ENCODE measurements around the gene DNAH17. TPM values are rescaled to one million over a fixed set of nuclear protein-coding genes. Genes with fewer than 3 reads are reported as not detected.

Gene DNAH17
- total RNA-seq, 1 donor from 2014 or later: not detected

- TF ChIP-seq, protein P1, sequence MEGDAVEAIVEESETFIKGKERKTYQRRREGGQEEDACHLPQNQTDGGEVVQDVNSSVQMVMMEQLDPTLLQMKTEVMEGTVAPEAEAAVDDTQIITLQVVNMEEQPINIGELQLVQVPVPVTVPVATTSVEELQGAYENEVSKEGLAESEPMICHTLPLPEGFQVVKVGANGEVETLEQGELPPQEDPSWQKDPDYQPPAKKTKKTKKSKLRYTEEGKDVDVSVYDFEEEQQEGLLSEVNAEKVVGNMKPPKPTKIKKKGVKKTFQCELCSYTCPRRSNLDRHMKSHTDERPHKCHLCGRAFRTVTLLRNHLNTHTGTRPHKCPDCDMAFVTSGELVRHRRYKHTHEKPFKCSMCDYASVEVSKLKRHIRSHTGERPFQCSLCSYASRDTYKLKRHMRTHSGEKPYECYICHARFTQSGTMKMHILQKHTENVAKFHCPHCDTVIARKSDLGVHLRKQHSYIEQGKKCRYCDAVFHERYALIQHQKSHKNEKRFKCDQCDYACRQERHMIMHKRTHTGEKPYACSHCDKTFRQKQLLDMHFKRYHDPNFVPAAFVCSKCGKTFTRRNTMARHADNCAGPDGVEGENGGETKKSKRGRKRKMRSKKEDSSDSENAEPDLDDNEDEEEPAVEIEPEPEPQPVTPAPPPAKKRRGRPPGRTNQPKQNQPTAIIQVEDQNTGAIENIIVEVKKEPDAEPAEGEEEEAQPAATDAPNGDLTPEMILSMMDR (conservative IDR thresholded peaks at IDR 0.05; ENCODE audit: low read depth, low read length): no peak
- no peak for DNase-seq (ENCODE audit: low read depth)
- H3K4me3 ChIP-seq (ENCODE audit: low read depth, low read length): no peak overlapping the region
These were observed 85.7 kb downstream of the DNAH17 start for GRCh38 chr17:78491236-78492115.

DNA sequence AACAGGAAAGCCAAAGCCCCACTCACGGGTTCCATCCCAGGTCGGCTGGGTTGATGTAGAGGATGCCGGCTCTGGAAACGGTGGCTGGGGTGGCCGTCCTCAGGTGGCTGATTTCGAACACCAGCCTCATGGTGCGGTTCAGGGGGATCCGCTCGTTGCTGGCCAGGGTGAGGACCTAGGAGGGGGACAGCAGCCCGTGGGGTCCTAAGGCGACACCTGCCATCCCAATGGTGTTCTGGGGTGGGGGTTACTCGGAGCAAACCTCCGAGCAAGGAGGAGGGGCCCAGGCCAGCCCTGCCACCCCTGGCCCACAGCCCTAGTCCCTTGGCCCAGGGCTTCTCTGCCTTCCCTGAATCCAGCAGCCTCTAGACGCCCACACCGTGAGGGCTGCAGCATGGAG lies 86.5 kb downstream of the DNAH17 start:
- no peak overlapping the region for H3K4me3 ChIP-seq (ENCODE audit: low read depth, low read length)
- DNase-seq (ENCODE audit: low read depth): no peak
- TF ChIP-seq, protein P1 (conservative IDR thresholded peaks at IDR 0.05; ENCODE audit: low read depth, low read length): no peak

DNA sequence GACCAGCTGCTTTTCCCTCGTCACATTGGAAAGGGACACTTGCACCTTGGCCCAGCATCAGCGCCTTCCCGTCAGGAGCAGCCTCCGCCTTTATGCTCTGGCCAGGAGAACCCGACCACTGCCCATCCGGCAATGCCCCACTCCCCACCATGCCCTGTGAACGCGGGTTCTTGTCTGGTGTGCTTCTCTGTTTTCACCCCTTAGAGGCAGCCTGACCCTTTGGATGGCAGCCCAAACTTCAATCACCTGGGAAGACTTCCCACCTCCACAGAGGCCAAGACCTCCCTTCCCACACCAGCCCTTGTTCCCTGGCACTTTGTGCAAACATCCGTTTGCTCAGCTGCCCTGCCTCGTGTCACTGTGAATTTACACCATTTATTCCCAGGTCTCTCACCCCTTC lies 87.0 kb downstream of the DNAH17 start:
- H3K4me3 ChIP-seq (ENCODE audit: low read depth, low read length): no peak overlapping the region
- TF ChIP-seq, protein P1 (conservative IDR thresholded peaks at IDR 0.05; ENCODE audit: low read depth, low read length): no peak
- DNase-seq (ENCODE audit: low read depth): no peak

- TF ChIP-seq, protein P1 (conservative IDR thresholded peaks at IDR 0.05; ENCODE audit: low read depth, low read length): no peak
- no peak overlapping the region for H3K4me3 ChIP-seq (ENCODE audit: low read depth, low read length)
- DNase-seq (ENCODE audit: low read depth): no peak
These were observed 88.1 kb downstream of the DNAH17 start for GRCh38 chr17:78488867-78489634.

DNA sequence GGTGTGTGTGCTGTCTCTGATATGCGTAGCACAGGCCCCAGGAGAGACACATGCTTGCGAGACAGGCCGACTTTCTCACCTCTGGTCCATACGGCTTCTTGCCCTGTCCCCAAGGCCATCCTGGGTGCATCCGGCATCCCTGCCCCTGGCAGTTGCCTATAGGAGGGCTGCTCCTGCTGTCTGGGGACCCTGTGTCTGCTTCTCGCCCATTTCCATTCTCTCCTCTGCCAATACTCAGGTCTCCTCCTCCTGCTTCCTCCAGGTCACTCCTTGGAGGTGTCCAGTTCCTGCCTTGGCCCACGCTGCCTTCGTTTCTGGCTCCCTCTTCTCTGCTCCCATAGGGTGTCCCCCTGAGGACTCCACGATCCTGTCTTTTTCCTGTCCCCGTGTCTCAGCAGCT lies 89.0 kb downstream of the DNAH17 start:
- DNase-seq (ENCODE audit: low read depth): no peak
- TF ChIP-seq, protein P1 (conservative IDR thresholded peaks at IDR 0.05; ENCODE audit: low read depth, low read length): no peak
- no peak overlapping the region for H3K4me3 ChIP-seq (ENCODE audit: low read depth, low read length)

GRCh38 chr17:78486946-78487680 lies 90.1 kb downstream of the DNAH17 start:
- H3K4me3 ChIP-seq (ENCODE audit: low read depth, low read length): no peak overlapping the region
- TF ChIP-seq, protein P1 (conservative IDR thresholded peaks at IDR 0.05; ENCODE audit: low read depth, low read length): no peak

More at GRCh38 chr17:78486946-78487680, 90.1 kb downstream of the DNAH17 start:
- no peak for DNase-seq (ENCODE audit: low read depth)
